ENCODE measurements around the gene TMUB2. TPM values are rescaled to one million over a fixed set of nuclear protein-coding genes. Genes with fewer than 3 reads are reported as not detected.

The TMUB2 gene
- total and polyA plus RNA-seq, 2 of the 13 experiments (the other 11 are each of a cell fraction or from before 2014, with no cell fraction given), result 26.9 to 50.8 TPM

GRCh38 chr17:44186307-44187130, at the start of gene TMUB2 (continued):
- TF ChIP-seq ZSCAN20 (CRISPR knock-in tag; IDR thresholded peaks at IDR 0.05; ENCODE audit: borderline replicate concordance) (peak; percentile 66; the same call in 1 of the 2 replicates), HDAC1 (CRISPR knock-in tag; IDR thresholded peaks at IDR 0.05) (peak; percentile 88), ZNF816 (CRISPR knock-in tag; IDR thresholded peaks at IDR 0.05; ENCODE audit: borderline replicate concordance) (peak; percentile 62; the same call in 1 of the 2 replicates), XRCC5 (optimal IDR thresholded peaks at IDR 0.05; ENCODE audit: low read length) (peak; percentile 46), NFE2L2 (IDR thresholded peaks at IDR 0.05; ENCODE audit: low read length) (0 out of 2 replicates have a peak, but pooled peaks have one; percentile 17), KDM1A (CRISPR knock-in tag; IDR thresholded peaks at IDR 0.05) (peak; percentile 6; the same call in 1 of the 2 replicates), ZNF180 (CRISPR knock-in tag; IDR thresholded peaks at IDR 0.05; ENCODE audit: borderline replicate concordance, low read depth) (no peak), LRRFIP1 (CRISPR knock-in tag; conservative IDR thresholded peaks at IDR 0.05) (no peak), SP1 (IDR thresholded peaks at IDR 0.05) (peak; percentile 61; the same call in 1 of the 2 replicates), SP1 (CRISPR knock-in tag; IDR thresholded peaks at IDR 0.05) (peak; percentile 89), ZNF225 (CRISPR knock-in tag; IDR thresholded peaks at IDR 0.05) (0 out of 2 replicates have a peak, but pooled peaks have one; percentile 18), KLF13 (CRISPR knock-in tag; IDR thresholded peaks at IDR 0.05) (no peak), HINFP (CRISPR knock-in tag; IDR thresholded peaks at IDR 0.05; ENCODE audit: low read depth) (0 out of 2 replicates have a peak, but pooled peaks have one; percentile 6), BORCS8-MEF2B (CRISPR knock-in tag; IDR thresholded peaks at IDR 0.05) (peak; percentile 16; the same call in 1 of the 2 replicates), HMGXB4 (CRISPR knock-in tag; IDR thresholded peaks at IDR 0.05; ENCODE audit: borderline replicate concordance in 1 of 2, low read depth in 1 of 2) (peak; percentile 83), HNF1B (CRISPR knock-in tag; IDR thresholded peaks at IDR 0.05) (peak; percentile 87), DNMT1 (CRISPR knock-in tag; IDR thresholded peaks at IDR 0.05) (0 out of 2 replicates have a peak, but pooled peaks have one; percentile 31), GABPB1 (CRISPR knock-in tag; IDR thresholded peaks at IDR 0.05) (peak; percentile 98), ZNF713 (CRISPR knock-in tag; IDR thresholded peaks at IDR 0.05) (no peak)

Measured in HepG2 (cell line).